OCI-LY3 (cell line): ENCODE data around the gene SNAP47.

Experiments used
- H2AFZ ChIP-seq: fragments of 200-600, 300-600 bp; shearing (Covaris generic); 2 replicates; pipeline ENCODE4 v1.6.0; 2014; ENCODE audit warnings: antibody characterized with exemption, low read depth, low read length
- H3K27ac ChIP-seq: fragments of 200-600, 300-600 bp; sonication (generic); 2 replicates; pipeline ENCODE4 v1.5.1; 2014; ENCODE audit warnings: mild to moderate bottlenecking, low read length, moderate library complexity, mixed read lengths
- H3K27me3 ChIP-seq: fragments of 200-600, 300-600 bp; sonication (generic); 2 replicates; pipeline ENCODE4 v1.6.1; 2014; ENCODE audit warnings: low read depth, low read length, mixed read lengths
- H3K36me3 ChIP-seq: fragments of 200-600, 300-600 bp; sonication (generic); replicated peaks from 2 replicates; pipeline ENCODE3; 2014; ENCODE audit warnings: low read depth, low read length, mixed read lengths
- H3K4me1 ChIP-seq: fragments of 300-600, 200-600 bp; sonication (generic); 2 replicates; pipeline ENCODE4 v1.6.1; 2014; ENCODE audit warnings: low read length, mixed read lengths
- H3K4me2 ChIP-seq: fragments of 200-600, 300-600 bp; sonication (generic); 2 replicates; pipeline ENCODE4 v1.6.1; 2014; ENCODE audit warnings: low read length, mixed read lengths
- H3K4me3 ChIP-seq: fragments of 300-600, 200-600 bp; sonication (generic); 2 replicates; pipeline ENCODE4 v1.5.1; 2014; ENCODE audit warnings: antibody characterized with exemption, mild to moderate bottlenecking, low read length, moderate library complexity
- H3K79me2 ChIP-seq: fragments of 300-600, 200-600 bp; shearing (Covaris generic); 2 replicates; pipeline ENCODE4 v1.6.1; 2014; ENCODE audit warnings: mild to moderate bottlenecking, low read length, mixed read lengths
- H3K9ac ChIP-seq: fragments of 300-600, 200-600 bp; shearing (Covaris generic); 2 replicates; pipeline ENCODE4 v1.6.0; 2014; ENCODE audit warnings: mild to moderate bottlenecking, low read length, moderate library complexity
- H3K9me3 ChIP-seq: fragments of 200-600, 300-600 bp; shearing (Covaris generic); 2 replicates; pipeline ENCODE4 v1.6.1; 2014; ENCODE audit warnings: low read length, mixed read lengths; ENCODE audit not compliant: insufficient read depth
- H4K20me1 ChIP-seq: fragments of 200-600, 300-600 bp; sonication (generic); 2 replicates; pipeline ENCODE4 v1.6.1; 2016; ENCODE audit warnings: low read length, mixed read lengths; ENCODE audit not compliant: insufficient read depth
- EZH2phosphoT487 ChIP-seq: fragments of 200-600 bp; shearing (Covaris generic); IDR thresholded peaks from 2 replicates; pipeline ENCODE4 v1.6.1; 2018; ENCODE audit warnings: antibody characterized with exemption, mixed run types, low read depth
- TF ChIP-seq, protein P1 (sequence below): fragments of 200-600, 300-600 bp; sonication (generic); IDR thresholded peaks from 2 replicates; pipeline ENCODE4 v1.5.1; 2014; ENCODE audit warnings: antibody characterized with exemption, low read length, low read depth

The SNAP47 gene

DNA sequence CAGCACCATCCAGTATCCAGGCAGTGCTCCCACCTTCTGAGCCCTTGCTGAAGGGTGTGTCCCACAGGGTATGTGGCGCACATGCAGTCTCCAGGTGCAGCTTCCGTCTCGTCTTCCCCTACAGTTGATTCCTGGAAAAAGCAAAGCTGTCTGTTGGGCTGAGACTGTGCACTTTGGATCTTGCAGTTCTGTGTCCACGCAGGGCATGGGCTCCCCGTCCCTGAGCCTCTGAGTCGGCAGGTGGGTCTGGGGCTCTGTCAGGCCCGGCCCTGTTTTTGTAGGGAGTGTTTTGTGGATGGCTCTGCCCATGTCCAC is 32.8 kb downstream of the SNAP47 start:
- H3K4me1 ChIP-seq = peaks cover 3% of the 10 kb centered on the region
- H3K4me2 ChIP-seq = no peak overlapping the region
- H2AFZ ChIP-seq = no peak overlapping the region
- no peak overlapping the region for H3K9ac ChIP-seq
- H3K27ac ChIP-seq = no peak overlapping the region
- H4K20me1 ChIP-seq = peaks cover 13% of the 10 kb centered on the region; the same call in 1 of the 2 replicates
- peaks cover 83% of the 10 kb centered on the region for H3K36me3 ChIP-seq
- H3K79me2 ChIP-seq = peaks cover 51% of the 10 kb centered on the region
- H3K9me3 ChIP-seq = no peaks in the 10 kb centered on the region
- no peaks in the 10 kb centered on the region for H3K27me3 ChIP-seq
- H3K4me3 ChIP-seq = no peak overlapping the region
- TF ChIP-seq EZH2phosphoT487 = no peak
- TF ChIP-seq, protein P1, sequence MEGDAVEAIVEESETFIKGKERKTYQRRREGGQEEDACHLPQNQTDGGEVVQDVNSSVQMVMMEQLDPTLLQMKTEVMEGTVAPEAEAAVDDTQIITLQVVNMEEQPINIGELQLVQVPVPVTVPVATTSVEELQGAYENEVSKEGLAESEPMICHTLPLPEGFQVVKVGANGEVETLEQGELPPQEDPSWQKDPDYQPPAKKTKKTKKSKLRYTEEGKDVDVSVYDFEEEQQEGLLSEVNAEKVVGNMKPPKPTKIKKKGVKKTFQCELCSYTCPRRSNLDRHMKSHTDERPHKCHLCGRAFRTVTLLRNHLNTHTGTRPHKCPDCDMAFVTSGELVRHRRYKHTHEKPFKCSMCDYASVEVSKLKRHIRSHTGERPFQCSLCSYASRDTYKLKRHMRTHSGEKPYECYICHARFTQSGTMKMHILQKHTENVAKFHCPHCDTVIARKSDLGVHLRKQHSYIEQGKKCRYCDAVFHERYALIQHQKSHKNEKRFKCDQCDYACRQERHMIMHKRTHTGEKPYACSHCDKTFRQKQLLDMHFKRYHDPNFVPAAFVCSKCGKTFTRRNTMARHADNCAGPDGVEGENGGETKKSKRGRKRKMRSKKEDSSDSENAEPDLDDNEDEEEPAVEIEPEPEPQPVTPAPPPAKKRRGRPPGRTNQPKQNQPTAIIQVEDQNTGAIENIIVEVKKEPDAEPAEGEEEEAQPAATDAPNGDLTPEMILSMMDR = no peak

DNA sequence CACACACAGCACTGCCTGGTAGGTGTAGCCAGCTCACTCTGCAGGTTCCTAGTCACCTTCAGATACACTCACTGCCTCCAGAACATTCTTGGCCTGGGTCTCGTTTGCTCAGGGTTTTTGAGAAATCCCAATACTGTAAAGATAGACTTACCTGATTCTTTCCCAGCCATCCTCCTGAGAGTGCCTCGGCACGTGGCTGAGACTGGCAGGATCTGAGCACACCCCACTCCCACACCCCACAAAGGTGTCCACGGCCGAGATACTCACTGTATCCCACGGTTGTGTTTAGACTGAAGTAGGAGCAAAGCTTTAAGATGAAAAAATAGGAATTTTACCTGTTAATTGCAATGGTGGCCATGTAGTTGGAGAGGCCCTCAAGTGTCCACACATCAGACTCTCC is 33.4 kb downstream of the SNAP47 start:
- TF ChIP-seq, protein P1 = no peak
- no peak for TF ChIP-seq EZH2phosphoT487
- Histone ChIP-seq H4K20me1 (peaks cover 13% of the 10 kb centered on the region; the same call in 1 of the 2 replicates), H2AFZ (no peak overlapping the region), H3K9me3 (no peaks in the 10 kb centered on the region), H3K27ac (no peak overlapping the region), H3K27me3 (no peaks in the 10 kb centered on the region), H3K36me3 (peaks cover 77% of the 10 kb centered on the region), H3K4me1 (no peaks in the 10 kb centered on the region), H3K79me2 (peaks cover 46% of the 10 kb centered on the region), H3K9ac (no peak overlapping the region), H3K4me3 (no peak overlapping the region), H3K4me2 (no peak overlapping the region)

DNA sequence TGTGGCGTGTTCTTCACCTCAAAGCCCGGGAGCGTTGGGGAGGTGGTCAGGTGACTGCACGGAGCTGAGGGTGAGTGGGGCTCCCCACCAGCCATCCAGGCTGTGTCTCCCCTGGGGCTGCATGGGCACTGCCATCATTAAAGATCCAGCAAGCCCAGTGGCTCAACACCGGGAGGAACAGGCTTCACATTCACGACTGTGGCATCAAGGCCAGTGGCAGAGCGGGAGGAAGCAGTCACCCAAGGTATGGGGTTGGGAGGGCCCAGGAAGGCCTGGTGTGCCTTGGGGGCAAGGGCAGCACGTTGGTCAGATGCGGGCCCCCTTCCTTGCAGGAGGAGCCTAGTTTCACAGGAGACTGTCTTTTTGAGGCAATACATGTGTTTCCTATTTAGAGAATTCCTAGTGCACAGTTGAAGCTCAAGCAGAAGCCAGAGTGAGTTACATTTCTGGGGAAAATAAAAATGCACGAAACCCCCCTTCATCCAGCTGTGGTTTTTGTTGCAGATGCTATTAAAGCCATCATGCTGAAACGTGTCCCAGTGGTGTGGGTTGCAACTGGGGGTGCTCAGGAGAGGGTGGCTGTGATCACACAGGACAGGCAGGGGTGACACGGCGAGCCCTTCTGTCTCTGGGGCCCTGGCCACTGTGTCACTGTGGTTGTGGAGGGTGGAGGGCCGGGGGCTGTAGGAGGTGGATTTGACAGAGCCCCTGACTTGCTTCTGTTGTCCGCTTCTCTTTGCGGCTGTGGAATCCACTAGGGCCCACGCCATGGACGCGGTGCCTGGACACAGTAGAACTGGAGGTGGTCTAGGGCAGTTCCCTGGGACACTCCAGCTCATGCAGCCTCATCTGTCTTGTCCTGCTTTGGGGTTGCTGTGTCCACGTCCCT is 34.1 kb downstream of the SNAP47 start:
- no peak overlapping the region for H3K27ac ChIP-seq
- H3K9ac ChIP-seq = no peak overlapping the region
- H3K4me1 ChIP-seq = no peaks in the 10 kb centered on the region

DNA sequence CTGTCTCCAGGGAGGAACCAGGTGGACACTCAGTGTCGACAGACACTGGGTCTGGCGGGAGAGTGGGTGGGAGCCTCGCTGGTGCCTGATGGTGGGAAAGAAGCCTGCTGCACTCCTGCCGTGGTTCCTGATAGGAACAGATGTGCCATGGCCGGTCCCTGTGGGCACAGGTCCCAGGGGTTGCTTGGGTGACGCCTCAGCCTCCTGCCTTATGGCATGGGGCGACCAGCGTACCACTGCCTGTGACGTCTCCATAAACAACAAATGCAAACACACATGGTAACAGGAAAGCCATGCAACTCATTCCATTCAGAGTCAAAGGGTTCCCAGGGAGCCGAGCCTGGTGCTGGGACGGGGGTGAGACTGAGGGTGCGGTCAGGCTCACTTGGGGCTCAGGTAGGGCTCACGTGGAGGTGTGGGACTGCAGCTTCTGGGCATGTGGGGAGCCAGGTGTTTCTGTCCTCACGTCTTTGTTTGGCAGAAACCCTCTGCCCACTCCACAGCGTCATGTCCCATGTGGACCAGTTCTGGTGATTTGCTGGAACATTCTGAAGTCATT is 34.8 kb downstream of the SNAP47 start:
- H3K79me2 ChIP-seq = peaks cover 33% of the 10 kb centered on the region
- H4K20me1 ChIP-seq = peaks cover 16% of the 10 kb centered on the region; the same call in 1 of the 2 replicates
- peaks cover 80% of the 10 kb centered on the region for H3K36me3 ChIP-seq
- no peaks in the 10 kb centered on the region for H3K4me1 ChIP-seq
- no peak overlapping the region for H3K9ac ChIP-seq
- no peak overlapping the region for H2AFZ ChIP-seq
- no peak overlapping the region for H3K27ac ChIP-seq
- H3K4me3 ChIP-seq = no peak overlapping the region
- H3K9me3 ChIP-seq = no peaks in the 10 kb centered on the region
- no peaks in the 10 kb centered on the region for H3K27me3 ChIP-seq
- TF ChIP-seq, protein P1 = no peak
- TF ChIP-seq EZH2phosphoT487 = no peak
- H3K4me2 ChIP-seq = no peak overlapping the region

More for the DNA sequence above, 34.1 kb downstream of the SNAP47 start:
- Histone ChIP-seq H3K79me2 (peaks cover 39% of the 10 kb centered on the region), H3K4me2 (no peak overlapping the region), H2AFZ (no peak overlapping the region), H3K36me3 (peaks cover 76% of the 10 kb centered on the region), H3K27me3 (no peaks in the 10 kb centered on the region), H3K4me3 (no peak overlapping the region), H3K9me3 (no peaks in the 10 kb centered on the region), H4K20me1 (peaks cover 13% of the 10 kb centered on the region; the same call in 1 of the 2 replicates)
- TF ChIP-seq, protein P1 = no peak
- no peak for TF ChIP-seq EZH2phosphoT487
